ENCODE data around the gene SDF2. TPM values are rescaled to one million over a fixed set of nuclear protein-coding genes. Genes with fewer than 3 reads are reported as not detected.
A peak's percentile ranks its signal among the peaks of the same experiment; 100 is the strongest.

Gene SDF2
- total and polyA plus RNA-seq, 4 experiments from 2014 or later, result 41.5 to 92.0 (median 52.2) TPM

GRCh38 chr17:28705074-28705659 is 43.5 kb upstream of the SDF2 start:
- no peak overlapping the region for H3K4me3 ChIP-seq (ENCODE audit: low read length in 2 of 2)
- POLR2A ChIA-PET (ENCODE audit: partially characterized antibody), result interaction anchor here (0.9 to 1.5 kb wide), 3 partner anchors 11 to 43 kb away, joined by 3 to 4 read pairs (median 3); partner anchors contain the start of genes RPL23A, SDF2 and SUPT6H
- no peaks in the 10 kb centered on the region for H3K4me1 ChIP-seq (ENCODE audit: insufficient read depth, low read length)
- H3K27me3 Mint-ChIP-seq, result no peaks in the 10 kb centered on the region
- H3K27me3 ChIP-seq (ENCODE audit: insufficient read depth, low read length), result no peaks in the 10 kb centered on the region
- no peak overlapping the region for H3K4me3 Mint-ChIP-seq
- peaks cover 3 to 9% (median 6%) of the 10 kb centered on the region in 4 donors for H3K4me1 Mint-ChIP-seq
- no peak overlapping the region for H3K27ac ChIP-seq (ENCODE audit: low read depth, low read length)
- H3K27ac Mint-ChIP-seq, result peak overlapping the region in 5 of 7 donors; percentile 18 to 79 (median 41)
- peaks cover 0 to 2% (median 0%) of the 10 kb centered on the region in 8 donors for H3K9me3 Mint-ChIP-seq
- peaks cover 32% of the 10 kb centered on the region for H3K36me3 ChIP-seq (ENCODE audit: insufficient read depth, low read length)
- intact Hi-C loops (cut with micrococcal nuclease), result no loop called here
- CTCF ChIA-PET (ENCODE audit: partially characterized antibody), result no interaction called here
- peaks cover 31 to 37% of the 10 kb centered on the region in 2 donors for H3K36me3 Mint-ChIP-seq
- DNase-seq, result no peak
- H3K9me3 ChIP-seq (ENCODE audit: control insufficient read depth in 1 of 2, low read length in 2 of 2), result no peaks in the 10 kb centered on the region

- Mint-ChIP-seq H3K27me3 (no peaks in the 10 kb centered on the region), H3K9me3 (peaks cover 0 to 2% (median 0%) of the 10 kb centered on the region in 8 donors), H3K4me3 (no peak overlapping the region), H3K36me3 (peaks cover 35 to 45% of the 10 kb centered on the region in 2 donors), H3K4me1 (peaks cover 0 to 9% (median 5%) of the 10 kb centered on the region in 4 donors), H3K27ac (no peak overlapping the region)
- Histone ChIP-seq H3K36me3 (ENCODE audit: insufficient read depth, low read length) (peaks cover 40% of the 10 kb centered on the region), H3K27ac (ENCODE audit: low read depth, low read length) (no peak overlapping the region), H3K27me3 (ENCODE audit: insufficient read depth, low read length) (no peaks in the 10 kb centered on the region), H3K9me3 (ENCODE audit: control insufficient read depth in 1 of 2, low read length in 2 of 2) (no peaks in the 10 kb centered on the region), H3K4me3 (ENCODE audit: low read length in 2 of 2) (no peak overlapping the region), H3K4me1 (ENCODE audit: insufficient read depth, low read length) (no peaks in the 10 kb centered on the region)
- DNase-seq, result no peak
- intact Hi-C loops (cut with micrococcal nuclease), result no loop called here
- ChIA-PET CTCF (ENCODE audit: partially characterized antibody) (no interaction called here), POLR2A (ENCODE audit: partially characterized antibody) (interaction anchor here (0.9 to 1.5 kb wide), 3 partner anchors 10 to 42 kb away, joined by 3 to 4 read pairs (median 3); partner anchors contain the start of genes RPL23A, SDF2 and SUPT6H)
Measured at GRCh38 chr17:28704219-28704858, 42.6 kb upstream of the SDF2 start.

GRCh38 chr17:28703552-28704218 is 42.0 kb upstream of the SDF2 start:
- Histone ChIP-seq H3K4me3 (ENCODE audit: low read length in 2 of 2) (no peak overlapping the region), H3K4me1 (ENCODE audit: insufficient read depth, low read length) (no peaks in the 10 kb centered on the region), H3K27ac (ENCODE audit: low read depth, low read length) (no peak overlapping the region), H3K9me3 (ENCODE audit: control insufficient read depth in 1 of 2, low read length in 2 of 2) (no peaks in the 10 kb centered on the region), H3K27me3 (ENCODE audit: insufficient read depth, low read length) (no peaks in the 10 kb centered on the region), H3K36me3 (ENCODE audit: insufficient read depth, low read length) (peaks cover 47% of the 10 kb centered on the region)
- Mint-ChIP-seq H3K9me3 (peaks cover 0 to 2% (median 0%) of the 10 kb centered on the region in 8 donors), H3K4me3 (no peak overlapping the region), H3K36me3 (peaks cover 39 to 51% of the 10 kb centered on the region in 2 donors), H3K4me1 (peaks cover 0 to 9% (median 5%) of the 10 kb centered on the region in 4 donors), H3K27ac (peak overlapping the region in 3 of 7 donors; percentile 8 to 73 (median 51)), H3K27me3 (no peaks in the 10 kb centered on the region)
- CTCF ChIA-PET (ENCODE audit: partially characterized antibody), result no interaction called here
- POLR2A ChIA-PET (ENCODE audit: partially characterized antibody), result no interaction called here
- DNase-seq, result no peak
- intact Hi-C loops (cut with micrococcal nuclease), result no loop called here

- Mint-ChIP-seq H3K9me3 (no peaks in the 10 kb centered on the region), H3K27me3 (no peaks in the 10 kb centered on the region), H3K36me3 (peaks cover 46 to 60% of the 10 kb centered on the region in 2 donors), H3K4me3 (no peak overlapping the region), H3K4me1 (peaks cover 0 to 8% (median 5%) of the 10 kb centered on the region in 4 donors), H3K27ac (peak overlapping the region in 1 of 7 donors; percentile 25)
- intact Hi-C loops (cut with micrococcal nuclease), result no loop called here
- ChIA-PET CTCF (ENCODE audit: partially characterized antibody) (no interaction called here), POLR2A (ENCODE audit: partially characterized antibody) (interaction anchor here (1.0 to 2.2 kb wide), 3 partner anchors 9 to 58 kb away, joined by 3 to 14 read pairs (median 3); partner anchors contain the start of genes BLTP2, PROCA1 and RPL23A)
- Histone ChIP-seq H3K9me3 (ENCODE audit: control insufficient read depth in 1 of 2, low read length in 2 of 2) (no peaks in the 10 kb centered on the region), H3K4me1 (ENCODE audit: insufficient read depth, low read length) (no peaks in the 10 kb centered on the region), H3K36me3 (ENCODE audit: insufficient read depth, low read length) (peaks cover 56% of the 10 kb centered on the region), H3K27me3 (ENCODE audit: insufficient read depth, low read length) (no peaks in the 10 kb centered on the region), H3K27ac (ENCODE audit: low read depth, low read length) (no peak overlapping the region), H3K4me3 (ENCODE audit: low read length in 2 of 2) (no peak overlapping the region)
- no peak for DNase-seq
Measured at GRCh38 chr17:28702752-28703150, 41.0 kb upstream of the SDF2 start.

GRCh38 chr17:28702026-28702751 is 40.5 kb upstream of the SDF2 start:
- H3K4me3 ChIP-seq (ENCODE audit: low read length in 2 of 2), result no peak overlapping the region
- H3K36me3 ChIP-seq (ENCODE audit: insufficient read depth, low read length), result peaks cover 62% of the 10 kb centered on the region
- Mint-ChIP-seq H3K4me1 (peaks cover 0 to 2% (median 1%) of the 10 kb centered on the region in 4 donors), H3K9me3 (no peaks in the 10 kb centered on the region), H3K27me3 (no peaks in the 10 kb centered on the region), H3K4me3 (no peak overlapping the region), H3K36me3 (peaks cover 52 to 65% of the 10 kb centered on the region in 2 donors), H3K27ac (peak overlapping the region in 1 of 7 donors; percentile 73)
- intact Hi-C loops (cut with micrococcal nuclease), result no loop called here
- ChIA-PET POLR2A (ENCODE audit: partially characterized antibody) (interaction anchor here (1.0 to 2.2 kb wide), 3 partner anchors 9 to 57 kb away, joined by 3 to 14 read pairs (median 3); partner anchors contain the start of genes BLTP2, PROCA1 and RPL23A), CTCF (ENCODE audit: partially characterized antibody) (no interaction called here)
- H3K4me1 ChIP-seq (ENCODE audit: insufficient read depth, low read length), result no peaks in the 10 kb centered on the region
- H3K27me3 ChIP-seq (ENCODE audit: insufficient read depth, low read length), result no peaks in the 10 kb centered on the region
- no peaks in the 10 kb centered on the region for H3K9me3 ChIP-seq (ENCODE audit: control insufficient read depth in 1 of 2, low read length in 2 of 2)
- no peak for DNase-seq
- H3K27ac ChIP-seq (ENCODE audit: low read depth, low read length), result no peak overlapping the region

- H3K27ac ChIP-seq (ENCODE audit: low read depth, low read length), result no peak overlapping the region
- Mint-ChIP-seq H3K4me1 (no peaks in the 10 kb centered on the region), H3K9me3 (no peaks in the 10 kb centered on the region), H3K4me3 (no peak overlapping the region), H3K36me3 (peaks cover 60 to 71% of the 10 kb centered on the region in 2 donors), H3K27ac (no peak overlapping the region), H3K27me3 (no peaks in the 10 kb centered on the region)
- peaks cover 72% of the 10 kb centered on the region for H3K36me3 ChIP-seq (ENCODE audit: insufficient read depth, low read length)
- no peak overlapping the region for H3K4me3 ChIP-seq (ENCODE audit: low read length in 2 of 2)
- no peaks in the 10 kb centered on the region for H3K27me3 ChIP-seq (ENCODE audit: insufficient read depth, low read length)
- DNase-seq, result no peak
- intact Hi-C loops (cut with micrococcal nuclease), result no loop called here
- CTCF ChIA-PET (ENCODE audit: partially characterized antibody), result no interaction called here
- POLR2A ChIA-PET (ENCODE audit: partially characterized antibody), result interaction anchor here (1.4 to 2.2 kb wide), 2 partner anchors 10 to 19 kb away, joined by 3 to 14 read pairs; partner anchors contain the start of genes PROCA1 and RPL23A
- no peaks in the 10 kb centered on the region for H3K9me3 ChIP-seq (ENCODE audit: control insufficient read depth in 1 of 2, low read length in 2 of 2)
- H3K4me1 ChIP-seq (ENCODE audit: insufficient read depth, low read length), result no peaks in the 10 kb centered on the region
Measured at GRCh38 chr17:28700830-28701492, 39.3 kb upstream of the SDF2 start.
